Panc1 (cell line): ENCODE data around the gene CSK.

ENCODE experiments used
- CTCF ChIP-seq: fragments of 450-650 bp; IDR thresholded peaks from 2 replicates; pipeline ENCODE4 v1.5.1; 2017; ENCODE audit warnings: mild to moderate bottlenecking
- POLR2AphosphoS5 ChIP-seq: IDR thresholded peaks from 2 replicates; pipeline ENCODE4 v1.6.1; 2012; ENCODE audit warnings: mild to moderate bottlenecking, low read depth, low read length, moderate library complexity
- REST ChIP-seq, 2 experiments: IDR thresholded peaks; 2 replicates each; pipeline ENCODE4 v1.6.1; 2011 to 2012; ENCODE audit warnings: low read depth in 2 of 2, control low read depth in 1 of 2, low read length in 1 of 2, mild to moderate bottlenecking in 1 of 2, moderate library complexity in 1 of 2; ENCODE audit not compliant: insufficient read depth in 1 of 2

- TF ChIP-seq CTCF, result no peak
- no peak for TF ChIP-seq REST (IDR thresholded peaks at IDR 0.05; ENCODE audit: insufficient read depth in 1 of 2, low read depth in 2 of 2, low read length in 1 of 2)
- TF ChIP-seq POLR2AphosphoS5, result no peak
Observed at GRCh38 chr15:74831813-74832495, 50.1 kb downstream of the CSK start.
